Spleen (tissue), 7 donors: ENCODE data around the gene RNF187.

ENCODE experiments used
- CTCF ChIP-seq, 11 experiments: fragments of 200-600 bp in 7 of 11; fragments of 450-650 bp in 4 of 11; sonication (generic) in 4 of 11; IDR thresholded peaks in 8 of 11; conservative IDR thresholded peaks in 3 of 11; 1 replicate in 7 of 11; 2 replicates in 4 of 11; pipeline versions ENCODE4 v1.4.0 to v1.8.0; 2016 to 2021; ENCODE audit warnings: antibody characterized with exemption in 11 of 11, inconsistent platforms in 4 of 11, mild to moderate bottlenecking in 1 of 11
- POLR2A ChIP-seq, 3 donors: fragments of 450-650 bp; IDR thresholded peaks; one replicate each; pipeline ENCODE4 v1.5.1; 2017; ENCODE audit warnings: antibody characterized with exemption in 3 of 3, mild to moderate bottlenecking in 1 of 3
- POLR2AphosphoS5 ChIP-seq, 3 donors: sonication (generic); formaldehyde crosslinking; IDR thresholded peaks; one replicate each; pipeline ENCODE4 v1.5.1; 2017; ENCODE audit warnings: antibody characterized with exemption in 3 of 3
- donor health status: DM: no; HTN: no; CAD: no; lungs with moderate emphysema.
- donor health status: DM: no; HTN: no; CAD: no.
- donor health status: DM: no; HTN: no; CAD: no.

GRCh38 chr1:228483789-228484188 is 3.4 kb upstream of the RNF187 start:
- TF ChIP-seq POLR2AphosphoS5 (IDR thresholded peaks at IDR 0.05) = no peak
- no peak for TF ChIP-seq POLR2A (IDR thresholded peaks at IDR 0.05)
- no peak for TF ChIP-seq CTCF (IDR thresholded peaks at IDR 0.05 in 8 of 11, conservative IDR thresholded peaks at IDR 0.05 in 3 of 11)
